MM.1S (cell line): Measurements from ENCODE around the gene KCNK2.

Experiments used
- CTCF ChIP-seq: fragments of 300-600 bp; sonication (generic); IDR thresholded peaks from 2 replicates; pipeline ENCODE4 v1.5.1; 2016; ENCODE audit warnings: antibody characterized with exemption, low read length, mixed read lengths
- EZH2 ChIP-seq: fragments of 300-600 bp; sonication (generic); optimal IDR thresholded peaks from 2 replicates; pipeline ENCODE3; 2017; ENCODE audit warnings: low read depth, mild to moderate bottlenecking, antibody characterized with exemption, low read length, mixed read lengths

GRCh38 chr1:215101511-215101910 is 19.0 kb downstream of the KCNK2 start:
- TF ChIP-seq CTCF: no peak
- no peak for TF ChIP-seq EZH2
